HG03558 (cell line): ENCODE data around the gene ETV1.

ENCODE experiments used
- ATAC-seq: cut with Tn5 transposase; IDR thresholded peaks from one replicate; pipeline ENCODE4 v1.9.1; 2021; ENCODE audit warnings: moderate number of reproducible peaks; ENCODE audit not compliant: unreplicated experiment; ENCODE audit errors: extremely low read depth

The ETV1 gene

GRCh38 chr7:13988065-13988464 is 1.4 kb downstream of the ETV1 start:
- ATAC-seq, result no peak

GRCh38 chr7:13987395-13987794 is 2.1 kb downstream of the ETV1 start:
- ATAC-seq, result no peak

- no peak for ATAC-seq
Observed at GRCh38 chr7:13986208-13986607, 3.3 kb downstream of the ETV1 start.

- ATAC-seq, result no peak
Observed at GRCh38 chr7:13984831-13985685, 4.4 kb downstream of the ETV1 start.

- no peak for ATAC-seq
Observed at GRCh38 chr7:13984061-13984460, 5.4 kb downstream of the ETV1 start.

GRCh38 chr7:13982940-13983677 is 6.4 kb downstream of the ETV1 start:
- ATAC-seq, result no peak

GRCh38 chr7:13981070-13981469 is 8.4 kb downstream of the ETV1 start:
- no peak for ATAC-seq

- no peak for ATAC-seq
Observed at GRCh38 chr7:13980474-13980873, 9.0 kb downstream of the ETV1 start.

- no peak for ATAC-seq
Observed at GRCh38 chr7:13979671-13980435, 9.6 kb downstream of the ETV1 start.

- no peak for ATAC-seq
Observed at GRCh38 chr7:13976594-13976993, 12.9 kb downstream of the ETV1 start.

GRCh38 chr7:13965077-13965476 is 24.4 kb downstream of the ETV1 start:
- no peak for ATAC-seq

- no peak for ATAC-seq
Observed at GRCh38 chr7:13963925-13964324, 25.5 kb downstream of the ETV1 start.

- no peak for ATAC-seq
Observed at GRCh38 chr7:13955494-13955893, 34.0 kb downstream of the ETV1 start.

- no peak for ATAC-seq
Observed at GRCh38 chr7:13953368-13953767, 36.1 kb downstream of the ETV1 start.

- no peak for ATAC-seq
Observed at GRCh38 chr7:13952921-13953320, 36.5 kb downstream of the ETV1 start.

- ATAC-seq, result no peak
Observed at GRCh38 chr7:13949939-13950338, 39.5 kb downstream of the ETV1 start.

- ATAC-seq, result no peak
Observed at GRCh38 chr7:13949445-13949844, 40.0 kb downstream of the ETV1 start.

GRCh38 chr7:13948019-13948801 is 41.3 kb downstream of the ETV1 start:
- ATAC-seq, result no peak

GRCh38 chr7:13947535-13947934 is 41.9 kb downstream of the ETV1 start:
- no peak for ATAC-seq

GRCh38 chr7:13946181-13946580 is 43.3 kb downstream of the ETV1 start:
- ATAC-seq, result no peak
